Spleen (tissue), 7 donors: ENCODE data around the gene SCN8A.

ENCODE experiments used
- CTCF ChIP-seq, 11 experiments: fragments of 200-600 bp in 7 of 11; fragments of 450-650 bp in 4 of 11; sonication (generic) in 4 of 11; IDR thresholded peaks in 8 of 11; conservative IDR thresholded peaks in 3 of 11; 1 replicate in 7 of 11; 2 replicates in 4 of 11; pipeline versions ENCODE4 v1.4.0 to v1.8.0; 2016 to 2021; ENCODE audit warnings: antibody characterized with exemption in 11 of 11, inconsistent platforms in 4 of 11, mild to moderate bottlenecking in 1 of 11
- POLR2AphosphoS5 ChIP-seq, 3 donors: sonication (generic); formaldehyde crosslinking; IDR thresholded peaks; one replicate each; pipeline ENCODE4 v1.5.1; 2017; ENCODE audit warnings: antibody characterized with exemption in 3 of 3
- donor health status: DM: no; HTN: no; CAD: no; lungs with moderate emphysema.
- donor health status: DM: no; HTN: no; CAD: no.
- donor health status: DM: no; HTN: no; CAD: no.

GRCh38 chr12:51822261-51822616 is 231.2 kb downstream of the SCN8A start:
- peak in 1 of 3 donors; percentile 14 for TF ChIP-seq POLR2AphosphoS5 (IDR thresholded peaks at IDR 0.05)
- TF ChIP-seq CTCF (IDR thresholded peaks at IDR 0.05 in 8 of 11, conservative IDR thresholded peaks at IDR 0.05 in 3 of 11): no peak
